Measurements from ENCODE around the gene HMGN4. TPM values are rescaled to one million over a fixed set of nuclear protein-coding genes. Genes with fewer than 3 reads are reported as not detected.

Gene HMGN4
- total RNA-seq, 4 donors from 2014 or later = 54.6 to 68.4 (median 63.8) TPM

GRCh38 chr6:26516481-26517427 is 21.4 kb upstream of the HMGN4 start:
- intact Hi-C loops (cut with DNase I) = no loop called here
- DNase-seq = no peak
- Histone ChIP-seq H3K27me3 (no peaks in the 10 kb centered on the region), H3K4me1 (peaks cover 0 to 3% of the 10 kb centered on the region in 2 donors), H3K9me3 (no peaks in the 10 kb centered on the region), H3K36me3 (no peaks in the 10 kb centered on the region), H3K4me3 (replicated peaks in 1 of 3) (no peak overlapping the region), H3K27ac (no peak overlapping the region)
- 88% methylated on average over 9 of the region's 9 CpGs for WGBS, 2 donors
- TF ChIP-seq CTCF (IDR thresholded peaks at IDR 0.05) (no peak), POLR2A (IDR thresholded peaks at IDR 0.05) (no peak)

- Histone ChIP-seq H3K36me3 (no peaks in the 10 kb centered on the region), H3K4me3 (replicated peaks in 1 of 3) (no peak overlapping the region), H3K4me1 (peaks cover 0 to 3% of the 10 kb centered on the region in 2 donors), H3K27ac (no peak overlapping the region), H3K27me3 (no peaks in the 10 kb centered on the region), H3K9me3 (no peaks in the 10 kb centered on the region)
- intact Hi-C loops (cut with DNase I) = no loop called here
- WGBS, 2 donors = 99 to 100% methylated on average over 2 of the region's 2 CpGs
- DNase-seq = no peak
- TF ChIP-seq POLR2A (IDR thresholded peaks at IDR 0.05) = no peak
- no peak for TF ChIP-seq CTCF (IDR thresholded peaks at IDR 0.05)
Observed at GRCh38 chr6:26519359-26519758, 18.8 kb upstream of the HMGN4 start.

GRCh38 chr6:26520237-26520849 is 17.8 kb upstream of the HMGN4 start:
- H3K36me3 ChIP-seq = no peaks in the 10 kb centered on the region
- no peaks in the 10 kb centered on the region for H3K9me3 ChIP-seq
- H3K4me3 ChIP-seq (replicated peaks in 1 of 3) = peak overlapping the region in 2 of 3 donors; percentile 46 to 48
- intact Hi-C loops (cut with DNase I) = no loop called here
- peak; percentile 60 to 69 for DNase-seq
- TF ChIP-seq CTCF (IDR thresholded peaks at IDR 0.05) (no peak), POLR2A (IDR thresholded peaks at IDR 0.05) (peak in 1 of 2 donors; percentile 30)
- 23 to 24% methylated on average over 13 to 15 of the region's 21 CpGs for WGBS, 2 donors
- H3K27ac ChIP-seq = peak overlapping the region; percentile 81 to 97 (median 91)
- H3K27me3 ChIP-seq = no peaks in the 10 kb centered on the region
- peaks cover 0 to 3% of the 10 kb centered on the region in 2 donors for H3K4me1 ChIP-seq

- WGBS, 2 donors = 0 to 2% methylated on average over 31 to 34 of the region's 49 CpGs
- peak in 1 of 2 donors; percentile 19 for TF ChIP-seq POLR2A (IDR thresholded peaks at IDR 0.05)
- TF ChIP-seq CTCF (IDR thresholded peaks at IDR 0.05) = no peak
- H3K36me3 ChIP-seq = no peaks in the 10 kb centered on the region
- H3K27ac ChIP-seq = peak overlapping the region; percentile 91 to 97 (median 96)
- peak overlapping the region in 2 of 3 donors; percentile 30 to 46 for H3K4me3 ChIP-seq (replicated peaks in 1 of 3)
- peaks cover 0 to 3% of the 10 kb centered on the region in 2 donors for H3K4me1 ChIP-seq
- intact Hi-C loops (cut with DNase I) = no loop called here
- DNase-seq = peak; percentile 89 to 90
- no peaks in the 10 kb centered on the region for H3K27me3 ChIP-seq
- H3K9me3 ChIP-seq = no peaks in the 10 kb centered on the region
Observed at GRCh38 chr6:26520850-26521599, 17.1 kb upstream of the HMGN4 start.

Data from thyroid gland (tissue), 4 donors.